ENCODE results near the gene CRLF3.
"Not testable (repeated sequence)": the region's sequence is repeated elsewhere in the genome, so short reads cannot be mapped to it uniquely, and the experiment has no call there.

Gene CRLF3

GRCh38 chr17:30734153-30734552, 90.3 kb downstream of the CRLF3 start:
- not testable (repeated sequence) for DNase-seq

Measured in activated T-cell treated with anti-CD3 and anti-CD28 coated beads for 4 hours (primary cell).